DMS153 (cell line): ENCODE data around the gene LHCGR.
"Not testable (repeated sequence)": the region's sequence is repeated elsewhere in the genome, so short reads cannot be mapped to it uniquely, and the experiment has no call there.

Experiments
- DNase-seq: peaks from one replicate; lab custom pipeline; 2025; lab: John Stamatoyannopoulos, UW

LHCGR gene

DNA sequence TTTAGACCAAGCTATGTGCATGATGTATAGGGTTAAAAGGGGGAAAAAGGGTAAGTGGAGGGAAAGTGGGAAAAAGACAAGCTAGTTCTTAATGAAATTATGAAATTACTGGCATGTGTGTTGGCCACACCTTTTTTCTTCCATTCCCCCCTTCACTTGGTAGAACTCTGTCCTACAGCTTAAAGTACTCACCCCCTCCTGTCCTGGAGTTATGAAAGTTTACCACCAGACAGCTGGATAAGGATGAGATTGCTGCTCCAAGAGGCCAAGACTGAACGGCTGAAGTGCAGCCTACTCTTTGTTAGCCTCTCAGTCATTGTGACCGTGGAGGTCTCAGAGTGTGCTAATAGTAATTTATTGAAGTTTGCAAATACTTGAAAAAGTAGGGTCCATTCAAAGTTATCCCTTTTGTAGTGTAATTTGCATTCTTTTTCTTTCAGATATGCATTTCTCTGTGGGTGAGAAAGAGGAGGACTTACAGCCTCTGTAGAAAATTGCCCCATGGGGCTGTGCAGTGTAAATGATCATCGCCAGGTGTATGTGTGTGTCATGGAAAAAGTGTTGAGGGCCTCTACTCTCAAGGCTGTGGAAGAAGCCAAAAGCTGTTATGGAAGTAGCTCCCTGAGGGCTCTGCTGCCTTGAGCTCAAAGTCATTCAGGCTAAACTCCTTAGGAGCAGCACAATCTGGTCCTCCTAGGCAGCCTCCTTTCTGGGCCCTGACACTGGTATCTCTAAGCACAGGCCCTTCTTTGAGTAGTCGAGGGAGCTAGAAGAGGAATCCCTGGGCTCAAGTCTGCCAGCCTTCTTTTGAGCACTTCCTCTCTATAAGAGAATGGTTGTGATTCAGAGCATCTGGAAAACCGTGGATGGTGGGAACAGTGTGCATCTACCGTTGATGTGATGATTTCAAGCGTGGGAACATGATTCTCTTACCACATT, 46.2 kb downstream of the LHCGR start:
- no peak for DNase-seq

DNA sequence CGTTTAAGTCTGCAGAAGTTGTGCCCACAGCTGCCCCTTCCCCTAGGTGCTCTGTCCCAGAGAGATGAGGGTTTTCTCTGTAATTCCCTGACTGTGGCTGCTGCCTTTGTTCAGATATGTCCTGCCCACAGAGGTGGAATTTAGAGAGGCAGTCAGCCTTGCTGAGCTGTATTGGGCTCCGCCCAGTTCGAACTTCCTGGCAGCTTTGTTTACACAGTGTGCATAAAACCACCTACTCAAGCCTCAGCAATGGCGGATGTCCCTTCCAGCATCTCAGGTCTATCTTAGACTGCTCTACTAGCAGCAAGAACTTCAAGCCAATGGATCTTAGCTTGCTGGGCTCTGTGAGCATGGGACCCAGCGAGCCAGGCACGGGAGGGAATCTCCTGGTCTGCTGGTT, 48.1 kb downstream of the LHCGR start:
- DNase-seq: no peak

GRCh38 chr2:48703621-48704020, 51.9 kb downstream of the LHCGR start:
- not testable (repeated sequence) for DNase-seq

DNA sequence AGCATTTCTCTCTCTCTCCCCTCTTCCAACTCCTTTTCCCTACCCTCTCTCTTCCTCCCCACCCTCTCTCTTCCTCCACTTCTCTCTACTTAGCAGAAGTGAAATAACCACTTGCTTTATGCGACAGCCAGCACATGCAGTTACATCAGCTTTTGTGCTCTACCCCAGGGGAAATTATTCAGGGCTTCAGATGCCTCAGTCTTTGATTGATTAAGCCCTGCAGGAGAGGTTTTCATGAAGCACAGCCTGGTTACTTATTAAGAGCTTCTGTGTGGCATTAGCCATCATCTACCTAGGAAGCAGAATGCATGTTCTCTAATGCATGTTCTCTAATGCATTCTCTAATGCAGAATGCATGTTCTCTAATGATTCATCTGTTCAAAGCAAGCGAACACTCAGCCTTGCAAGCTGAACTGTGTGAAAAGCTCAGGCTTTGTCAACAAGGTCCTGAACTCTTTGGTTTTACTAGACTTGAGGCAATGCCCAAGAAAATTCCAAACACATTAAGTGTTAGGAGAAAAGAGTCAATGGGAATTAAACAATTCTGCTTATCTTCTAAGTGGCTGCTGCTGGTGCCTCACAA, 56.1 kb downstream of the LHCGR start:
- DNase-seq: no peak

DNA sequence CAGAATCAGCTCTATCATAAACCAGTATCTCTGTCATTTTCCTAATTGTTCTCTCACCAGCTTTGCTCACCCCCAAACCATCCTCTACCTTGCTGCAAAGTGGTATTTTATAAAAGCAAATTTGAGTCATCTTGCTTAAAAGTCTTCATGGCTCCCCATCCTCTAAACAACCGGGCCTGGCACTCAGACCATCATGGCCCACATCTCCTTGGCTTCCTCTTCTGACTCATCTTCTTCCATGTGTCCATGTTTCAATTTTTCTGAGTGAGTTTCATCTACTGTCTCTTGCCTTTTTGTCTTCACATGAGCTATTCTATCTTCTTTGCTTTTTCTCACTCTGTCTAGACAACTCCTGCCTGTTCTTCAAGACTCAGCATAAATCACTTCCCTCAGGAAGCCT, 58.6 kb downstream of the LHCGR start:
- no peak for DNase-seq

DNA sequence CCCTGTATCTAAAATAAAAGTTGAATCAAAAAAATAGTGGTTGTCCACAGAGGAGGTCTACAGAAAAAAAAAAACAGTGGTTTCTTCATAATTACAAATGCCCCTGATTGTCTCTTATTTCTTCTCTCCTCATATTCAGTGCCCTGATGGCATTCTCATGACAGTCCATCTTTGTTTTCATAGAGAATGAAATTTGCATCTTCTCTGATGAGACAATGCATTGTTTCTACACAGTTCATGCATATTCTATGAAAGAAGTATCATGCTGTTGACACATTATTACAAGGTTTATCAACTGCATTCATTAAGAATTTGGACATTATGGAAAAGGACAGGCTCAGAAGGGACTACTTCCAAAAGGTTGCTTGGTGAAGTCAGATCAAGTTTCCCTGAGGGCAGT, 59.5 kb downstream of the LHCGR start:
- no peak for DNase-seq

- no peak for DNase-seq
Measured at GRCh38 chr2:48694149-48694548, 61.4 kb downstream of the LHCGR start.

GRCh38 chr2:48693645-48694044, 61.9 kb downstream of the LHCGR start:
- DNase-seq: no peak

- DNase-seq: no peak
Measured at GRCh38 chr2:48693066-48693465, 62.5 kb downstream of the LHCGR start.

DNA sequence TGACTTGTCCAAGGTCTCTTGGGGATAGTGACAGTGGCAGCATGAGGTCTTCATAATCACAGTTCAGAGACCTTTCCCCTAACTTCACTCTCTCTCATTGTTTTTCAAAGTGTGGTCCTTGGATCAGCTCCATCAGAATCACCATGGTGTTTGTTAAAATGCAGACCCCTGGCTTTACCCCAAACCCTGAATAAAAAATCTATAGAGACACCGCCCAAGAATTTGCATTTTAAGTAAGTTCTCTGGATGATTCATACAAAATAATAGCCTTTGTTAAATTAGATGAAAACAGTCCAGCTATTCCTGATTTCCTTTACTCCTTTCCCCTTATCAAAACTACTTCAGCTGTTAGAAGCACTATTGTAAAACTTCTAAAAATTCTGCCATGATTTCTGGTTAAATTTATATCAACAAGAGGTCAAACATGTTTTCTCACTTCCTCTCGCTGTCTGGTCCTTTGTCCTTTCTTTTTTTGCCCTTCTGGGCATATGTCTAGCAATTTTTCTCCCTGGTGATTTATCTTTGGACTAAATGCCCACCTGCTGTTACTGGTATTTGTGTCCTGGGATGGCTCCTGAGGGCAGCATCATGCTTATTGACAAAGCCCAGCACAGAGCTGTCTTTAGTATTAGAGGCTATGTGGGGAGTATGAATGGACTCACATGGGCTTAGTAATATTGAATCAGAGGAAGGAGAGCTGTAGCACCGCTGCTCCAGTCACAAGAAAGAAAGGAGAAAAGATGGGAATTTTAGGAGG, 63.4 kb downstream of the LHCGR start:
- DNase-seq: no peak

GRCh38 chr2:48685126-48685525, 70.4 kb downstream of the LHCGR start:
- no peak for DNase-seq

GRCh38 chr2:48677450-48677849, 78.1 kb downstream of the LHCGR start:
- peak; percentile 9 for DNase-seq

DNA sequence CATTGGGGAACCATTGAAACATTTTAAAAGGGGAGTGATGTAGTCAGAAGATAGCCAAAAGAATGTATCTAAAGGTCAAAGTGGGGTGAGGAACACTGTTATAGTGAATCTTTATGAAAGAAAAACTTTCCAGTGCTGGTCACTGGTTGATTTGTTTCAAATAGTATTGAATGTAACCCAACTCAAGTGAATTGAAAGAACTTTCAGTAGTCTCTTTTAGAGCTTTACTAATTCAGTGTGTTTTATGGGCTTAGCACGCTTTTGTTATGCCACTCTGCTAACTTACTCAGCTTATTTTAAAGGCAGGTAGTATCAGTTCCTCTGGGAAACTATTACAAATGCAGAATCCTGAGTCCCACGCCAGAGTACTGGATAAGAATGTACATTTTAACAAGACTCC, 80.6 kb downstream of the LHCGR start:
- DNase-seq: no peak

GRCh38 chr2:48673581-48673980, 81.9 kb downstream of the LHCGR start:
- DNase-seq: no peak

DNA sequence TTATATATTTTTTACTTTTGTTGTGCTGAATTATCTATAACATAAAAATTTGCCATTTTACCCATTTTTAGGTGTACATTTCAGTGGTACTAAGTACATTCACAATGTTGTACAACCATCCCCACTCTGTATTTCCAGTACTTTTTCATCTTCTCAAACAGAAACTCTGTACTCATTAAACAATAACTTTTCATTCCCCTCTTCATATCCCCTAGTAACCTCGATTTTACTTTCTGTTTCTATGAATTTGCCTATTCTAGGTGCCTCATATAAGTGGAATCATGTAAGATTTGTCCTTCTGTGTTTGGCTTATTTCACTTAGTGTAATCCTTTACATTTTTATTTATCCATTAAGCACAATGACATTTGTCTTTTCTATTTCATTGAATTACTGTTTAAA, 86.5 kb downstream of the LHCGR start:
- no peak for DNase-seq

- DNase-seq: no peak
Measured at GRCh38 chr2:48651158-48651790, 104.2 kb downstream of the LHCGR start.

DNA sequence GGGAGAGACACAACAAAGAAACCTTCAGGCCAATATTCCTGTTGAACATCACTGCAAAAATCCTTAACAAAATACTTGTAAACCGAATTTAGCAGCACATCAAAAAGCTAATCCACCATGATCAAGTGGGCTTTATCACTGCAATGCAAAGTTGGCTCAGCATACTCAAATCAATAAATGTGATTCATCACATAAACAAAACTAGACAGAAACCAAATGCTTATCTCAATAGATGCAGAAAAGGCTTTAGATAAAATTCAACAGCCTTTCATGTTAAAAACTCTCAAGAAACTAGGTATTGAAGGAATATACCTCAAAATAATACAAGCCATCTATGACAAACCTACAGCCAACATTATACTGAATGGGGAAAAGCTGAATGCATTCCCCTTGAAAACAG, 117.3 kb downstream of the LHCGR start:
- DNase-seq: no peak
